Neural progenitor cell (in vitro differentiated cells): ENCODE data around the gene BICRAL. TPM values are rescaled to one million over a fixed set of nuclear protein-coding genes. Genes with fewer than 3 reads are reported as not detected.
"Not testable (repeated sequence)": the region's sequence is repeated elsewhere in the genome, so short reads cannot be mapped to it uniquely, and the experiment has no call there.

Experiments used
- DNase-seq: peaks from one replicate; pipeline ENCODE4 v3.0.0-alpha.2; 2016; ENCODE audit warnings: low spot score
- H2AFZ ChIP-seq: fragments of 200-600 bp; sonication (generic); replicated peaks from 2 replicates; pipeline ENCODE4 v1.6.1; 2016; ENCODE audit warnings: antibody characterized with exemption
- H3F3A ChIP-seq: fragments of 200-600 bp; sonication (generic); 2 replicates; pipeline ENCODE4 v1.6.1; 2016; ENCODE audit warnings: antibody characterized with exemption, low read depth
- H3K27ac ChIP-seq: fragments of 200-600 bp; sonication (generic); 2 replicates; pipeline ENCODE4 v1.5.1; 2016; ENCODE audit warnings: mild to moderate bottlenecking
- H3K27me3 ChIP-seq: fragments of 200-600 bp; sonication (generic); 2 replicates; pipeline ENCODE4 v1.6.1; 2016; ENCODE audit warnings: mild to moderate bottlenecking, moderate library complexity
- H3K36me3 ChIP-seq: fragments of 200-600 bp; sonication (generic); 2 replicates; pipeline ENCODE4 v1.5.1; 2016
- H3K4me1 ChIP-seq: fragments of 200-600 bp; sonication (generic); 2 replicates; pipeline ENCODE4 v1.6.1; 2016; ENCODE audit warnings: mixed run types
- H3K4me2 ChIP-seq: fragments of 200-600 bp; sonication (generic); 2 replicates; pipeline ENCODE4 v1.6.1; 2016
- H3K4me3 ChIP-seq: fragments of 200-600 bp; sonication (generic); 2 replicates; pipeline ENCODE4 v1.5.1; 2016
- H3K79me2 ChIP-seq: fragments of 200-600 bp; sonication (generic); 2 replicates; pipeline ENCODE4 v1.6.1; 2016; ENCODE audit warnings: low read depth
- H3K9ac ChIP-seq: fragments of 200-600 bp; sonication (generic); 2 replicates; pipeline ENCODE4 v1.6.1; 2016
- H3K9me3 ChIP-seq: fragments of 200-600 bp; sonication (generic); 2 replicates; pipeline ENCODE4 v1.5.1; 2016; ENCODE audit warnings: low read depth
- H4K20me1 ChIP-seq: fragments of 200-600 bp; sonication (generic); 2 replicates; pipeline ENCODE4 v1.6.1; 2016; ENCODE audit warnings: low read depth
- H3K27ac Mint-ChIP-seq: 3 replicates; pipeline ENCODE4 v1.8.0; 2021; ENCODE audit warnings: mixed read lengths
- H3K27me3 Mint-ChIP-seq: 2 replicates; pipeline ENCODE4 v1.8.0; 2022; ENCODE audit warnings: low read depth, mild to moderate bottlenecking, inconsistent platforms, moderate library complexity, mixed read lengths; ENCODE audit not compliant: insufficient read depth
- H3K36me3 Mint-ChIP-seq: 3 replicates; pipeline ENCODE4 v1.8.0; 2021; ENCODE audit warnings: mixed read lengths
- H3K4me1 Mint-ChIP-seq: 3 replicates; pipeline ENCODE4 v1.8.0; 2021; ENCODE audit warnings: mixed read lengths
- H3K4me3 Mint-ChIP-seq: 3 replicates; pipeline ENCODE4 v1.8.0; 2021; ENCODE audit warnings: mild to moderate bottlenecking, moderate library complexity, mixed read lengths
- H3K9me3 Mint-ChIP-seq: 3 replicates; pipeline ENCODE4 v1.8.0; 2020; ENCODE audit warnings: mixed read lengths
- CTCF ChIP-seq: fragments of 200-600 bp; sonication (generic); IDR thresholded peaks from 2 replicates; pipeline ENCODE4 v1.5.1; 2017; ENCODE audit warnings: antibody characterized with exemption, mild to moderate bottlenecking
- EZH2 ChIP-seq: fragments of 200-600 bp; sonication (generic); IDR thresholded peaks from 2 replicates; pipeline ENCODE4 v1.6.1; 2017; ENCODE audit warnings: antibody characterized with exemption, mild to moderate bottlenecking, moderate library complexity
- EZH2phosphoT487 ChIP-seq: fragments of 200-600 bp; sonication (generic); IDR thresholded peaks from 2 replicates; pipeline ENCODE4 v1.6.1; 2017; ENCODE audit warnings: antibody characterized with exemption
- total RNA-seq: library from RNA; depleted of rRNA; stranded (reverse); fragments of >200 nt; gene quantifications from 2 replicates; pipeline ENCODE4 v1.2.3, GENCODE V29; 2015; ENCODE audit warnings: low replicate concordance

The BICRAL gene
- total RNA-seq, 1 donor from 2014 or later, result 8.6 TPM

- H3K4me2 ChIP-seq, result peak overlapping the region; percentile 77
- no peak for DNase-seq
- peaks cover 26% of the 10 kb centered on the region for H3K4me1 Mint-ChIP-seq
- peaks cover 4% of the 10 kb centered on the region for H3K36me3 Mint-ChIP-seq
- no peaks in the 10 kb centered on the region for H3K27me3 ChIP-seq
- H3K27ac ChIP-seq, result peak overlapping the region; percentile 26
- peaks cover 11% of the 10 kb centered on the region for H3K79me2 ChIP-seq
- peak overlapping the region; percentile 97 for H3K27ac Mint-ChIP-seq
- no peaks in the 10 kb centered on the region for H3K36me3 ChIP-seq
- H3K9me3 Mint-ChIP-seq, result no peaks in the 10 kb centered on the region
- no peaks in the 10 kb centered on the region for H4K20me1 ChIP-seq
- TF ChIP-seq EZH2, result no peak
- TF ChIP-seq CTCF, result no peak
- no peak for TF ChIP-seq EZH2phosphoT487
- H3K4me3 Mint-ChIP-seq, result peak overlapping the region; percentile 95
- H2AFZ ChIP-seq, result peak overlapping the region; percentile 66
- no peak overlapping the region for H3K9ac ChIP-seq
- peaks cover 3% of the 10 kb centered on the region for H3K27me3 Mint-ChIP-seq
- peak overlapping the region; percentile 77 for H3K4me3 ChIP-seq
- peaks cover 7% of the 10 kb centered on the region for H3K4me1 ChIP-seq
- no peaks in the 10 kb centered on the region for H3K9me3 ChIP-seq
- H3F3A ChIP-seq, result peaks cover 35% of the 10 kb centered on the region
Measured at GRCh38 chr6:42891199-42891722, 109.4 kb downstream of the BICRAL start.

GRCh38 chr6:42894041-42894828 is 112.4 kb downstream of the BICRAL start:
- not testable (repeated sequence) for H3K9me3 ChIP-seq, H3K4me3 ChIP-seq, H3K4me2 ChIP-seq, H3K27me3 Mint-ChIP-seq, H3K27me3 ChIP-seq, H4K20me1 ChIP-seq, H3K9ac ChIP-seq, H3K36me3 Mint-ChIP-seq, H3K9me3 Mint-ChIP-seq, H3K79me2 ChIP-seq, DNase-seq, H3K4me3 Mint-ChIP-seq, H3K27ac ChIP-seq, H3K36me3 ChIP-seq
- Mint-ChIP-seq H3K4me1 (peaks cover 26% of the 10 kb centered on the region), H3K27ac (peak overlapping the region; percentile 25)
- H2AFZ ChIP-seq, result peak overlapping the region; percentile 41
- H3F3A ChIP-seq, result peaks cover 27% of the 10 kb centered on the region
- peaks cover 10% of the 10 kb centered on the region for H3K4me1 ChIP-seq

- no peak overlapping the region for H3K4me3 Mint-ChIP-seq
- Histone ChIP-seq H3K27me3 (no peaks in the 10 kb centered on the region), H4K20me1 (no peaks in the 10 kb centered on the region), H3K4me1 (peaks cover 21% of the 10 kb centered on the region), H3F3A (peaks cover 25% of the 10 kb centered on the region), H3K36me3 (no peaks in the 10 kb centered on the region), H3K79me2 (no peaks in the 10 kb centered on the region), H3K4me2 (no peak overlapping the region), H3K4me3 (no peak overlapping the region), H3K27ac (no peak overlapping the region), H2AFZ (no peak overlapping the region), H3K9me3 (no peaks in the 10 kb centered on the region), H3K9ac (no peak overlapping the region)
- H3K36me3 Mint-ChIP-seq, result no peaks in the 10 kb centered on the region
- peaks cover 2% of the 10 kb centered on the region for H3K27me3 Mint-ChIP-seq
- peaks cover 21% of the 10 kb centered on the region for H3K4me1 Mint-ChIP-seq
- no peaks in the 10 kb centered on the region for H3K9me3 Mint-ChIP-seq
- TF ChIP-seq CTCF (no peak), EZH2phosphoT487 (no peak), EZH2 (no peak)
- H3K27ac Mint-ChIP-seq, result no peak overlapping the region
- DNase-seq, result no peak
Measured at GRCh38 chr6:42896178-42896719, 114.4 kb downstream of the BICRAL start.
